RWPE2 (cell line): Measurements from ENCODE around the gene PDE8B.
A peak's percentile ranks its signal among the peaks of the same experiment; 100 is the strongest.

Source experiments
- ATAC-seq: fragments of 200-7000 bp; cut with Tn5 transposase; 3 replicates; pipeline ENCODE4 v1.9.1; 2021; ENCODE audit warnings: low read depth
- DNase-seq: peaks from one replicate; pipeline ENCODE4 v3.0.0-alpha.2; 2020; ENCODE audit warnings: low spot score
- H3K27ac ChIP-seq: fragments of 450-650 bp; 2 replicates; pipeline ENCODE4 v1.5.1; 2017; ENCODE audit warnings: mild to moderate bottlenecking; ENCODE audit not compliant: poor library complexity, severe bottlenecking
- H3K27me3 ChIP-seq: fragments of 250-450 bp; sonication (Bioruptor Pico); 2 replicates; pipeline ENCODE4 v1.5.1; 2021; ENCODE audit warnings: mild to moderate bottlenecking, moderate library complexity; ENCODE audit not compliant: insufficient read depth, poor library complexity, severe bottlenecking
- H3K36me3 ChIP-seq: fragments of 250-450 bp; sonication (Bioruptor Pico); 2 replicates; pipeline ENCODE4 v1.5.1; 2020; ENCODE audit warnings: low read depth, mild to moderate bottlenecking, moderate library complexity
- H3K4me1 ChIP-seq: fragments of 250-450 bp; sonication (Bioruptor Pico); 2 replicates; pipeline ENCODE4 v1.5.1; 2021; ENCODE audit warnings: mild to moderate bottlenecking, moderate library complexity; ENCODE audit not compliant: insufficient read depth, poor library complexity, severe bottlenecking
- H3K4me3 ChIP-seq: fragments of 250-450 bp; sonication (Bioruptor Pico); 2 replicates; pipeline ENCODE4 v1.5.1; 2021; ENCODE audit warnings: mild to moderate bottlenecking, moderate library complexity; ENCODE audit not compliant: severe bottlenecking
- H3K9me3 ChIP-seq: fragments of 250-450 bp; sonication (Bioruptor Pico); 2 replicates; pipeline ENCODE4 v1.5.1; 2021; ENCODE audit warnings: mild to moderate bottlenecking, moderate library complexity; ENCODE audit not compliant: severe bottlenecking
- CTCF ChIP-seq: fragments of 450-650 bp; IDR thresholded peaks from one replicate; pipeline ENCODE4 v1.5.1; 2017; ENCODE audit warnings: mild to moderate bottlenecking, moderate library complexity; ENCODE audit not compliant: poor library complexity, severe bottlenecking

PDE8B gene

GRCh38 chr5:77218263-77218662, 7.8 kb downstream of the PDE8B start:
- Histone ChIP-seq H3K36me3 (no peaks in the 10 kb centered on the region), H3K9me3 (no peaks in the 10 kb centered on the region), H3K27ac (no peak overlapping the region), H3K27me3 (peaks cover 16% of the 10 kb centered on the region), H3K4me3 (no peak overlapping the region), H3K4me1 (no peaks in the 10 kb centered on the region)
- DNase-seq (no peak), ATAC-seq (peak; percentile 62; the same call in 2 of the 3 replicates)
- no peak for TF ChIP-seq CTCF

- H3K27me3 ChIP-seq, result peaks cover 36% of the 10 kb centered on the region
- no peak overlapping the region for H3K4me3 ChIP-seq
- no peaks in the 10 kb centered on the region for H3K4me1 ChIP-seq
- H3K27ac ChIP-seq, result no peak overlapping the region
- no peak for ATAC-seq
- TF ChIP-seq CTCF, result no peak
- no peaks in the 10 kb centered on the region for H3K36me3 ChIP-seq
- no peaks in the 10 kb centered on the region for H3K9me3 ChIP-seq
- DNase-seq, result no peak
These were observed 10.6 kb downstream of the PDE8B start for GRCh38 chr5:77221115-77221514.

- no peak for TF ChIP-seq CTCF
- Histone ChIP-seq H3K4me3 (no peak overlapping the region), H3K36me3 (no peaks in the 10 kb centered on the region), H3K27me3 (peaks cover 42% of the 10 kb centered on the region), H3K4me1 (no peaks in the 10 kb centered on the region), H3K9me3 (no peaks in the 10 kb centered on the region), H3K27ac (no peak overlapping the region)
- no peak for DNase-seq
- no peak for ATAC-seq
These were observed 12.2 kb downstream of the PDE8B start for GRCh38 chr5:77222722-77223121.

- no peak for ATAC-seq
These were observed 13.2 kb downstream of the PDE8B start for GRCh38 chr5:77223653-77224052.

More at GRCh38 chr5:77223653-77224052, 13.2 kb downstream of the PDE8B start:
- DNase-seq, result no peak
- H3K4me1 ChIP-seq, result no peaks in the 10 kb centered on the region
- H3K4me3 ChIP-seq, result no peak overlapping the region
- no peak overlapping the region for H3K27ac ChIP-seq
- no peaks in the 10 kb centered on the region for H3K36me3 ChIP-seq
- H3K27me3 ChIP-seq, result peaks cover 42% of the 10 kb centered on the region
- no peak for TF ChIP-seq CTCF
- H3K9me3 ChIP-seq, result no peaks in the 10 kb centered on the region
